Measurements from ENCODE around the gene KATNA1.

The KATNA1 gene

GRCh38 chr6:149545258-149545753, 103.2 kb downstream of the KATNA1 start:
- H3K27ac ChIP-seq (replicated peaks), result peak overlapping the region; percentile 95
- TF ChIP-seq, protein P1, sequence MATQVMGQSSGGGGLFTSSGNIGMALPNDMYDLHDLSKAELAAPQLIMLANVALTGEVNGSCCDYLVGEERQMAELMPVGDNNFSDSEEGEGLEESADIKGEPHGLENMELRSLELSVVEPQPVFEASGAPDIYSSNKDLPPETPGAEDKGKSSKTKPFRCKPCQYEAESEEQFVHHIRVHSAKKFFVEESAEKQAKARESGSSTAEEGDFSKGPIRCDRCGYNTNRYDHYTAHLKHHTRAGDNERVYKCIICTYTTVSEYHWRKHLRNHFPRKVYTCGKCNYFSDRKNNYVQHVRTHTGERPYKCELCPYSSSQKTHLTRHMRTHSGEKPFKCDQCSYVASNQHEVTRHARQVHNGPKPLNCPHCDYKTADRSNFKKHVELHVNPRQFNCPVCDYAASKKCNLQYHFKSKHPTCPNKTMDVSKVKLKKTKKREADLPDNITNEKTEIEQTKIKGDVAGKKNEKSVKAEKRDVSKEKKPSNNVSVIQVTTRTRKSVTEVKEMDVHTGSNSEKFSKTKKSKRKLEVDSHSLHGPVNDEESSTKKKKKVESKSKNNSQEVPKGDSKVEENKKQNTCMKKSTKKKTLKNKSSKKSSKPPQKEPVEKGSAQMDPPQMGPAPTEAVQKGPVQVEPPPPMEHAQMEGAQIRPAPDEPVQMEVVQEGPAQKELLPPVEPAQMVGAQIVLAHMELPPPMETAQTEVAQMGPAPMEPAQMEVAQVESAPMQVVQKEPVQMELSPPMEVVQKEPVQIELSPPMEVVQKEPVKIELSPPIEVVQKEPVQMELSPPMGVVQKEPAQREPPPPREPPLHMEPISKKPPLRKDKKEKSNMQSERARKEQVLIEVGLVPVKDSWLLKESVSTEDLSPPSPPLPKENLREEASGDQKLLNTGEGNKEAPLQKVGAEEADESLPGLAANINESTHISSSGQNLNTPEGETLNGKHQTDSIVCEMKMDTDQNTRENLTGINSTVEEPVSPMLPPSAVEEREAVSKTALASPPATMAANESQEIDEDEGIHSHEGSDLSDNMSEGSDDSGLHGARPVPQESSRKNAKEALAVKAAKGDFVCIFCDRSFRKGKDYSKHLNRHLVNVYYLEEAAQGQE (IDR thresholded peaks at IDR 0.05; ENCODE audit: insufficient replicate concordance, low read depth), result no peak
- no peak; the same call in 1 of the 2 replicates for TF ChIP-seq SPI1 (IDR thresholded peaks at IDR 0.05; ENCODE audit: borderline replicate concordance, low read depth)
- H3K4me3 ChIP-seq (replicated peaks; ENCODE audit: insufficient read depth, low read length), result peak overlapping the region; percentile 69
- DNase-seq (ENCODE audit: low read depth in 1 of 2, low spot score in 1 of 2), result peak; percentile 52 to 74
- no peaks in the 10 kb centered on the region for H3K27me3 ChIP-seq (ENCODE audit: insufficient read depth, poor library complexity, severe bottlenecking)
